BLaER1 treated with 17β-estradiol and CSF1 and Interleukin-3, amounts not matched to agents 10 nM and 100 nM (cell line): ENCODE measurements around the gene COL5A1.

Experiments used
- H3K27ac ChIP-seq, 11 experiments: shearing (Covaris generic); formaldehyde crosslinking; 2 replicates each; pipeline ENCODE4 v1.8.1; 2022
- H3K27me3 ChIP-seq, 11 experiments: shearing (Covaris generic); formaldehyde crosslinking; 2 replicates each; pipeline ENCODE4 v1.8.1; 2022
- H3K36me3 ChIP-seq, 11 experiments: shearing (Covaris generic); formaldehyde crosslinking; 2 replicates each; pipeline ENCODE4 v1.8.1; 2022
- H3K4me1 ChIP-seq, 10 experiments: shearing (Covaris generic); formaldehyde crosslinking; 2 replicates each; pipeline ENCODE4 v1.8.1; 2022
- H3K4me2 ChIP-seq, 11 experiments: shearing (Covaris generic); formaldehyde crosslinking; 2 replicates each; pipeline ENCODE4 v1.8.1; 2022
- H3K4me3 ChIP-seq, 10 experiments: shearing (Covaris generic); formaldehyde crosslinking; 2 replicates each; pipeline ENCODE4 v1.8.1; 2022
- H3K9ac ChIP-seq, 11 experiments: shearing (Covaris generic); formaldehyde crosslinking; 2 replicates each; pipeline ENCODE4 v1.8.1; 2022
- H3K9me3 ChIP-seq, 11 experiments: shearing (Covaris generic); formaldehyde crosslinking; replicated peaks in 1 of 11; 2 replicates each; pipeline ENCODE4 v1.8.1; 2022
- H4K20me1 ChIP-seq, 11 experiments: shearing (Covaris generic); formaldehyde crosslinking; 2 replicates each; pipeline ENCODE4 v1.8.1; 2022
- Cebpa-rat ChIP-seq, 11 experiments: shearing (Covaris generic); IDR thresholded peaks; 2 replicates each; pipeline ENCODE4 v1.8.1; 2022

The COL5A1 gene

DNA sequence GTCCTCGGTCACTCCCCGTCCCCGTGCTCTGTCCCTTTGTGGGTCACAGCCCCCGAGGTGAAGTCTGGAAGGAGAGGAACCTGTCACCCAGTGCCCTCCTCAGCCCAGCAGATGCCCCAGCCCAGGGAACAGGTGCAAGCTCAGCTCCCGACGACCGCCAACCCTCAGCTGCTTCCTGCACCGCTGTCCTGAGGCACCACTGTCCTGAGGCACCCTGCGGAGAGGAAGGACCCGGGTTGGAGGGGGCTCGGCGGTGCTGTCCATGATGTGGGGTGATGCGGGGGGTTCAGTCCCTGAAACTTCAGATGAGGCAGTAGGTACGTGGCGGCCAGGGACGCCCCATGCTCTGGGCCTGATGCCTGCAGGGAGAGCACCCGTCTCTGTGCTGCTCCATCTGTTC, 81.4 kb downstream of the COL5A1 start:
- Histone ChIP-seq H4K20me1 (peaks cover 19 to 100% (median 92%) of the 10 kb centered on the region in 11 experiments; a peak in 21 of 22 replicates), H3K36me3 (peaks cover 0 to 17% (median 10%) of the 10 kb centered on the region in 11 experiments; a peak in 9 of 22 replicates), H3K27me3 (peaks cover 0 to 94% (median 0%) of the 10 kb centered on the region in 11 experiments; a peak in 10 of 22 replicates), H3K27ac (no peak overlapping the region), H3K9ac (0 out of 22 replicates have a peak overlapping the region, but pooled peaks of 1 of the 11 experiments have one; percentile 20), H3K4me2 (peak overlapping the region in 9 of 11 experiments; percentile 64 to 94 (median 85); a peak in 20 of 22 replicates), H3K4me3 (no peak overlapping the region), H3K9me3 (no peaks in the 10 kb centered on the region; a peak in 1 of 22 replicates), H3K4me1 (peaks cover 37 to 89% (median 78%) of the 10 kb centered on the region in 10 experiments)
- no peak for TF ChIP-seq Cebpa-rat (IDR thresholded peaks at IDR 0.05)

DNA sequence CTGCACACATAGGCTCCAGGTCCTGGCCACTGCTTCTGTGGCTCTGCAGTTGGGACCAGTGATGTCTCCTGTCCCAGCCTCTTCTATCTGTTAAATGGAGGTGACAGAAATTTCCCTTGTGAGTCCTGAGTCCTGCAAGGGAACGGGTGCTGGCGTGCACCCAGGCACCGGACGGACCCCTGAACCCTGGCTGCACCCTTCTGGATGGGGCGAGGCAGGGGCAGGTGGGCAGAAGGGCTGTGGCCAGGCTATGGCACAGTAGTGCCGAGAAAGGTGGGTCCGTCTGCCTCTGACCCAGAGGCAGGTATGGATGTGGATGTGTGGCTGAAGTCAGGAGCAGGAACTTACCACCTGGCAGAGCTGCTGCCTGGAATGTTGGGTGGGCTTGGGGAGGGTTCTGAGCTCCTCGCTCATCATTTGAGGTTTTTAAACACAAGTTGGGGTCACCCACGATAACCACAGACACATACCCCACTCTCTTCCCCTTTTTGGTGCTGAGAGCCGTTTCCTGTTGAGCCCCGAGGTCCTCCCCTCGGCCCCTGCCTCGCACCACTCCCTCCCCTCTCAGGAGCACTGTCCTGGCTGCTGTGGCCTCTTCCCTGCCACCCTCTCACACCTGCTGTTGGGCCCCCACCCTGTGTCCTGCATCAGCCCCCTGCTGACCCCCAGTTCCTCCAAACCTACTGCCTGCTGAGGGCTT, 82.0 kb downstream of the COL5A1 start:
- TF ChIP-seq Cebpa-rat (IDR thresholded peaks at IDR 0.05): no peak
- H3K27ac ChIP-seq: no peak overlapping the region

DNA sequence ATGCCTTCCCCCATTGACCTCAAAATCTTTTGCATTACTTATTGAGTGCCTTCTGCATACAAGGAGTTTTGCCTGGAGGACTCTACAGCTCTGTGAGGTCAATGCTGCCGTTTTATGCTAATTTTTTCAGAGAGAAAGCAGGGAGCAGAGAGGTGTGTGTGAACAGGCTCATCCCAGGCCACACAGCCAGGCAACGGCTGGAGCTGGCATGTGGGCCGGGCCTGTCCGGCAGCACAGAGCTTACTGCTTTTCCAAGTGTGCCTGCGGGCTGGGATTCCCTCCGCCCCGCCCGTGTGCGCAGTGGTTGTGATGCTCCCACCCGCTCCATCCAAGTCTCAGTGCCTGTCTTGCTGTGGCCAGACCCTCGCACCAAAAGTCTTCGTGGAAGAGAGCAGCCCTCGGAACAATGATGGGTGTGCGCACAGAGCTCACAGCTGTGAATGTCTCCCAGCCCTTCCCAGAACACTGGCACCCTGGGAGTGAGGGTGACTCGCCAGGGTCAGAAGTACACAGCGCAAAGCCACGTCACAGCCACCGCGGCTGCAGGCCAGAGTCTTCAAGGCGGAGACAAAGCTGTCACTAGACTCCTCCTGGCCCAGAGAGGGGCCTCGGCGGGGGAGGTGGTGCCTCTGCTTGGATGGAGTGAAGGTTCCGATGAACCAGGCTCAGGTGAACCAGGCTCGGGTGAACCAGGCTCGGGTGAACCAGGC, 82.8 kb downstream of the COL5A1 start:
- Histone ChIP-seq H3K9me3 (no peaks in the 10 kb centered on the region; a peak in 1 of 22 replicates), H4K20me1 (peaks cover 19 to 99% (median 94%) of the 10 kb centered on the region in 11 experiments; a peak in 21 of 22 replicates), H3K4me1 (peaks cover 37 to 92% (median 85%) of the 10 kb centered on the region in 10 experiments), H3K9ac (no peak overlapping the region), H3K4me2 (peak overlapping the region; percentile 64 to 94 (median 83)), H3K36me3 (peaks cover 0 to 23% (median 11%) of the 10 kb centered on the region in 11 experiments; a peak in 9 of 22 replicates), H3K27ac (no peak overlapping the region), H3K27me3 (peaks cover 0 to 93% (median 0%) of the 10 kb centered on the region in 11 experiments; a peak in 10 of 22 replicates), H3K4me3 (no peak overlapping the region; a peak in 1 of 20 replicates)
- TF ChIP-seq Cebpa-rat (IDR thresholded peaks at IDR 0.05): no peak

More for the DNA sequence above, 82.0 kb downstream of the COL5A1 start:
- Histone ChIP-seq H3K36me3 (peaks cover 0 to 17% (median 11%) of the 10 kb centered on the region in 11 experiments; a peak in 9 of 22 replicates), H3K9ac (no peak overlapping the region), H3K9me3 (no peaks in the 10 kb centered on the region; a peak in 1 of 22 replicates), H4K20me1 (peaks cover 19 to 100% (median 92%) of the 10 kb centered on the region in 11 experiments; a peak in 21 of 22 replicates), H3K4me2 (peak overlapping the region; percentile 64 to 94 (median 83)), H3K4me3 (no peak overlapping the region), H3K27me3 (peaks cover 0 to 94% (median 0%) of the 10 kb centered on the region in 11 experiments; a peak in 10 of 22 replicates), H3K4me1 (peaks cover 37 to 94% (median 84%) of the 10 kb centered on the region in 10 experiments)

DNA sequence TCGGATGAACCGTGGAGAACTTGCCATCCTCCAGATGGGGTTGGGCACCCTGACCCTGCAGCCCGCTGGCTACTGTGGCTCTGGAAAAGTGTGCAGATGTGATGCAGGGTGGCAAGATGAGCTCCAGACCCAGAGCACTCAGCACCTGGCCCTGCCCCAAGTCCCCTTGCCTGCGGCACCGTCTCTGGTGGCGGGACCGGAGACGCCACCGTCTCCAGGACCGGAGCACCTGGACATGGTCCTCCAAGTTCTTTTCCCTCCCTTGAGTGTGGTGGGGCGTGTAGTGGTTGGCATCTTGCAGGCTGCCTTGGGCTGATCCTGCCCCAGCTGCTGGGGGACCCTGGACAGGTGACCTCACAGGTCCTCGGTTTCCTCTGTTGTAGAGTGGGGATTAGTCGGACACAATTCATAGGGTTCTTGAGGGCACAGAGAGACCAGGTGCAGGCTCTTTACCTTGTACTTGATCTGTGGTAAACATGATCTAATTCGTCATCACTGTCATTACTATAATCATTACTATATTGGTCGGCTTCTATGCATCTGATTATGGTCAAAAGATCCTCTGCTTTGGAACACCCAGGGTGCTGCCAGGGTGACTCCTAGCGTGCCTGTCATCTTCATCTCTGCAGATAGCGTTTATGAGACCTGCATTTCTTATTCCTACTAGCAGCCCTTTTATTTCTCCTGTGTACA, 83.5 kb downstream of the COL5A1 start:
- no peak for TF ChIP-seq Cebpa-rat (IDR thresholded peaks at IDR 0.05)
- no peaks in the 10 kb centered on the region; a peak in 1 of 22 replicates for H3K9me3 ChIP-seq
- peaks cover 37 to 85% (median 78%) of the 10 kb centered on the region in 10 experiments for H3K4me1 ChIP-seq
- no peak overlapping the region; a peak in 1 of 20 replicates for H3K4me3 ChIP-seq
- peak overlapping the region; percentile 64 to 94 (median 83) for H3K4me2 ChIP-seq
- no peak overlapping the region for H3K9ac ChIP-seq
- no peak overlapping the region for H3K27ac ChIP-seq
- H3K36me3 ChIP-seq: peaks cover 0 to 25% (median 11%) of the 10 kb centered on the region in 11 experiments; a peak in 10 of 22 replicates
- peaks cover 0 to 90% (median 0%) of the 10 kb centered on the region in 11 experiments; a peak in 10 of 22 replicates for H3K27me3 ChIP-seq
- peaks cover 19 to 94% (median 88%) of the 10 kb centered on the region in 11 experiments; a peak in 21 of 22 replicates for H4K20me1 ChIP-seq

DNA sequence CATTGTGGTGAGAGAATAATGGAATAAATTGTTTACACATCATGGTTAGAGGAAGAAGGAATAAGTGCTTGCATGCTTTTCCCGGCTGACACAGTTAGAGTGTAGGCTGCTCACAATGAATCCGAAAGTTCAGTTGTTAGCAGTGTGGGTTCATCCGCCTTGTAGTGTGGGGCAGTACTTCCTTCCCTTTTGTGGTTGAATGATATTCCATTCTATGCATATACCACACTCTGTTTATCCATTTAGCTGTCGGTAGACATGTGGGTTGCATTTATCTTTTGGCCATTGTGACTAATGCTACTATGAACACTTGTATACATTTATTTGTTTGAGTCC, 84.0 kb downstream of the COL5A1 start:
- peak overlapping the region; percentile 64 to 94 (median 85) for H3K4me2 ChIP-seq
- no peak for TF ChIP-seq Cebpa-rat (IDR thresholded peaks at IDR 0.05)
- H4K20me1 ChIP-seq: peaks cover 19 to 94% (median 83%) of the 10 kb centered on the region in 11 experiments; a peak in 21 of 22 replicates
- H3K9me3 ChIP-seq: peaks cover 0 to under 1% (median 0%) of the 10 kb centered on the region in 11 experiments; a peak in 2 of 22 replicates
- H3K4me1 ChIP-seq: peaks cover 37 to 80% (median 73%) of the 10 kb centered on the region in 10 experiments
- no peak overlapping the region for H3K9ac ChIP-seq
- H3K27me3 ChIP-seq: peaks cover 0 to 90% (median 0%) of the 10 kb centered on the region in 11 experiments; a peak in 10 of 22 replicates
- H3K27ac ChIP-seq: no peak overlapping the region
- no peak overlapping the region for H3K4me3 ChIP-seq
- H3K36me3 ChIP-seq: peaks cover 0 to 30% (median 16%) of the 10 kb centered on the region in 11 experiments; a peak in 10 of 22 replicates

DNA sequence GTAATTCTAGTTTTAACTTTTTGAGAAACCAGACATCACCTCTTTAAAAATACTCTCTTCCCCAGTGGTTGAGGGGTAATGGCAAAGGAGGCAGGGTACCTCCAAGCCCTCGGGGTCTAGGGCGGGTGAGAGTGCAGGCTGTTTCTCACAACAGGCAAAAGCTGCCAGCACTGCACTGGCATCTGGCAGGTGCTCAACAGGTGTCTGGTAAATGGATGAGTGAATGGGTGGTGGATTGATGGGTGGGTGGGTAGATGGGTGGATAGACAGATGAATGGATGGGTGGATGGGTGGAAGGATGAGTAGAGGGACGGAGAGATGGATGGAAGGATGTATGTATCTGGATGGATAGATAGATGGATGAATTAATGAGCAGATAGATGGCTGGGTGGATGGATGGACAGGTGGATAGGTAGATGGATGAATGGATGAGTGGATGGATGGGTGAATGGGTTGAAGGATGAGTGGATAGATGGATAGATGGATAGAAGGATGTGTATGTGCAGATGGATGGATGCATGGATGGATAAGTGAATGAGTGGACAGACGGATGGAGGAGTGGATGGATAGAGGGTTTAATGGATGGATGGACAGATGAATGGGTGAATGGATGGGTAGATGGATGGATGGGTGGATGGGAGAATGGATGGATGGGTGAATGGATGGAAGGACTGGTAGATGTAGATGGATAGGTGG, 84.6 kb downstream of the COL5A1 start:
- peaks cover 0 to 36% (median 22%) of the 10 kb centered on the region in 11 experiments; a peak in 12 of 22 replicates for H3K36me3 ChIP-seq
- peaks cover 0 to 90% (median 0%) of the 10 kb centered on the region in 11 experiments; a peak in 10 of 22 replicates for H3K27me3 ChIP-seq
- H3K27ac ChIP-seq: no peak overlapping the region
- no peak overlapping the region for H3K9ac ChIP-seq
- peaks cover 0 to 6% (median 0%) of the 10 kb centered on the region in 11 experiments; a peak in 5 of 22 replicates for H3K9me3 ChIP-seq
- peaks cover 37 to 74% (median 68%) of the 10 kb centered on the region in 10 experiments for H3K4me1 ChIP-seq
- peak overlapping the region; percentile 64 to 94 (median 82) for H3K4me2 ChIP-seq
- no peak overlapping the region for H3K4me3 ChIP-seq
- peaks cover 19 to 91% (median 77%) of the 10 kb centered on the region in 11 experiments; a peak in 21 of 22 replicates for H4K20me1 ChIP-seq
- no peak for TF ChIP-seq Cebpa-rat (IDR thresholded peaks at IDR 0.05)

DNA sequence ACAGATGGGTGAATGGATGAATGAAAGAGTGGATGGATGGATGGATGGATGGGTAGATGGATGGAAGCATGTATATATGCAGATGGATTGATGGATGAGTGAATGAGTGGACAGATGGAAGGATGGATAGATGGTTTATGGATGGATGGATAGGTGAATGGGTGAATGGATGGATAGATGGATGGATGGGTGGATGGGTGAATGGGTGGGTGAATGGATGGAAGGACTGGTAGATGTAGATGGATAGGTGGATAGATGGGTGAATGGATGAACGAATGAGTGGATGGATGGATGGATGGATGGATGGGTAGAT, 85.1 kb downstream of the COL5A1 start:
- Histone ChIP-seq H3K4me1 (peaks cover 37 to 68% (median 64%) of the 10 kb centered on the region in 10 experiments), H3K9me3 (peaks cover 0 to 12% (median 0%) of the 10 kb centered on the region in 11 experiments; a peak in 6 of 22 replicates), H3K27me3 (peaks cover 0 to 90% (median 0%) of the 10 kb centered on the region in 11 experiments; a peak in 10 of 22 replicates)

More for the DNA sequence above, 85.1 kb downstream of the COL5A1 start:
- no peak for TF ChIP-seq Cebpa-rat (IDR thresholded peaks at IDR 0.05)
- no peak overlapping the region for H3K4me3 ChIP-seq
- peak overlapping the region; percentile 64 to 94 (median 82); a peak in 12 of 22 replicates for H3K4me2 ChIP-seq
- peaks cover 0 to 38% (median 26%) of the 10 kb centered on the region in 11 experiments; a peak in 12 of 22 replicates for H3K36me3 ChIP-seq
- no peak overlapping the region for H3K9ac ChIP-seq
- no peak overlapping the region for H3K27ac ChIP-seq
- H4K20me1 ChIP-seq: peaks cover 19 to 86% (median 72%) of the 10 kb centered on the region in 11 experiments; a peak in 21 of 22 replicates
